RWPE2 (cell line): ENCODE measurements around the gene MTG1.

Source experiments
- ATAC-seq: fragments of 200-7000 bp; cut with Tn5 transposase; 3 replicates; pipeline ENCODE4 v1.9.1; 2021; ENCODE audit warnings: low read depth
- DNase-seq: peaks from one replicate; pipeline ENCODE4 v3.0.0-alpha.2; 2020; ENCODE audit warnings: low spot score
- H3K27ac ChIP-seq: fragments of 450-650 bp; 2 replicates; pipeline ENCODE4 v1.5.1; 2017; ENCODE audit warnings: mild to moderate bottlenecking; ENCODE audit not compliant: poor library complexity, severe bottlenecking
- H3K27me3 ChIP-seq: fragments of 250-450 bp; sonication (Bioruptor Pico); 2 replicates; pipeline ENCODE4 v1.5.1; 2021; ENCODE audit warnings: mild to moderate bottlenecking, moderate library complexity; ENCODE audit not compliant: insufficient read depth, poor library complexity, severe bottlenecking
- H3K36me3 ChIP-seq: fragments of 250-450 bp; sonication (Bioruptor Pico); 2 replicates; pipeline ENCODE4 v1.5.1; 2020; ENCODE audit warnings: low read depth, mild to moderate bottlenecking, moderate library complexity
- H3K4me1 ChIP-seq: fragments of 250-450 bp; sonication (Bioruptor Pico); 2 replicates; pipeline ENCODE4 v1.5.1; 2021; ENCODE audit warnings: mild to moderate bottlenecking, moderate library complexity; ENCODE audit not compliant: insufficient read depth, poor library complexity, severe bottlenecking
- H3K4me3 ChIP-seq: fragments of 250-450 bp; sonication (Bioruptor Pico); 2 replicates; pipeline ENCODE4 v1.5.1; 2021; ENCODE audit warnings: mild to moderate bottlenecking, moderate library complexity; ENCODE audit not compliant: severe bottlenecking
- H3K9me3 ChIP-seq: fragments of 250-450 bp; sonication (Bioruptor Pico); 2 replicates; pipeline ENCODE4 v1.5.1; 2021; ENCODE audit warnings: mild to moderate bottlenecking, moderate library complexity; ENCODE audit not compliant: severe bottlenecking
- TF ChIP-seq, protein P1 (sequence below): fragments of 450-650 bp; IDR thresholded peaks from one replicate; pipeline ENCODE4 v1.5.1; 2017; ENCODE audit warnings: mild to moderate bottlenecking, moderate library complexity; ENCODE audit not compliant: poor library complexity, severe bottlenecking

Gene MTG1

DNA sequence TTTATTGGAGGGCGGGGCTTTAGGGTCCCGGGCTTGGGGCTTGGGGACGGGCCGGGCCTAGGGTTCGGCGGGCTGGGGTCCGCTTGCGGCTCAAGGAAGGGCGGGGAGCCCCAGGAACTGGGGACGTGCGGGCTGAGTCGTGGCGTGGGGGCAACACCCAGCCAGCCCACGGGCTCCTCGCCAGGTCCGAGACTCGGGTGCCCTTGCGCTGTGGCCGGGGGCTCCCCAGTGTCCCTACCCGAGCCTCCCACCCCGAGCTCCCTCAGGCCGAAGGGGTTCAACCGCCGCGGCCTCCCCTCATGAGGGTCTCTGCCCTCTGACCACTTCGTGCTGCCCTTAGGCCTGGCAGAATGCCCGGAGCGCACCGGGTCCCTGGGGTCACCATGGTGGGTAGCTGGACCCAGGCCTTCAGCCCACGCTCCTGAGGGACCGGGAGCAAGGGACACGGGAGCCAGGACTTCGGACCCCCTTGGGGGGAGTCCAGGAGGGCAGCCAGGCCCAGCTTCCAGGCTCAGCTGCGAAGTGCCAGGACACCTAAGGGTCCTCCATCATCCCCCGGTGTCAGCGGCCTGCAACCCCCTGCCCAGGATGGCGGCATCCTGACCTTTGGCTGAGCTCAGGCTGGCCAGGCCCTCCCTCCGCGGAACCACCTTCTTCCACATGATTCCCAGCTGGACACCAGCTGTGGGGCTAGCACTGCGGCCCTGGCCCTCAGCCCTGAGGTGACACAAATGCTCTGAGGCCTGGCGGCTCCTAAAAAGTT, 35.6 kb upstream of the MTG1 start:
- DNase-seq (no peak), ATAC-seq (no peak)
- H3K36me3 ChIP-seq: peaks cover 17% of the 10 kb centered on the region; the same call in 1 of the 2 replicates
- no peaks in the 10 kb centered on the region for H3K27me3 ChIP-seq
- no peak overlapping the region for H3K27ac ChIP-seq
- no peaks in the 10 kb centered on the region for H3K4me1 ChIP-seq
- TF ChIP-seq, protein P1, sequence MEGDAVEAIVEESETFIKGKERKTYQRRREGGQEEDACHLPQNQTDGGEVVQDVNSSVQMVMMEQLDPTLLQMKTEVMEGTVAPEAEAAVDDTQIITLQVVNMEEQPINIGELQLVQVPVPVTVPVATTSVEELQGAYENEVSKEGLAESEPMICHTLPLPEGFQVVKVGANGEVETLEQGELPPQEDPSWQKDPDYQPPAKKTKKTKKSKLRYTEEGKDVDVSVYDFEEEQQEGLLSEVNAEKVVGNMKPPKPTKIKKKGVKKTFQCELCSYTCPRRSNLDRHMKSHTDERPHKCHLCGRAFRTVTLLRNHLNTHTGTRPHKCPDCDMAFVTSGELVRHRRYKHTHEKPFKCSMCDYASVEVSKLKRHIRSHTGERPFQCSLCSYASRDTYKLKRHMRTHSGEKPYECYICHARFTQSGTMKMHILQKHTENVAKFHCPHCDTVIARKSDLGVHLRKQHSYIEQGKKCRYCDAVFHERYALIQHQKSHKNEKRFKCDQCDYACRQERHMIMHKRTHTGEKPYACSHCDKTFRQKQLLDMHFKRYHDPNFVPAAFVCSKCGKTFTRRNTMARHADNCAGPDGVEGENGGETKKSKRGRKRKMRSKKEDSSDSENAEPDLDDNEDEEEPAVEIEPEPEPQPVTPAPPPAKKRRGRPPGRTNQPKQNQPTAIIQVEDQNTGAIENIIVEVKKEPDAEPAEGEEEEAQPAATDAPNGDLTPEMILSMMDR: no peak
- no peak overlapping the region for H3K4me3 ChIP-seq
- H3K9me3 ChIP-seq: no peaks in the 10 kb centered on the region

DNA sequence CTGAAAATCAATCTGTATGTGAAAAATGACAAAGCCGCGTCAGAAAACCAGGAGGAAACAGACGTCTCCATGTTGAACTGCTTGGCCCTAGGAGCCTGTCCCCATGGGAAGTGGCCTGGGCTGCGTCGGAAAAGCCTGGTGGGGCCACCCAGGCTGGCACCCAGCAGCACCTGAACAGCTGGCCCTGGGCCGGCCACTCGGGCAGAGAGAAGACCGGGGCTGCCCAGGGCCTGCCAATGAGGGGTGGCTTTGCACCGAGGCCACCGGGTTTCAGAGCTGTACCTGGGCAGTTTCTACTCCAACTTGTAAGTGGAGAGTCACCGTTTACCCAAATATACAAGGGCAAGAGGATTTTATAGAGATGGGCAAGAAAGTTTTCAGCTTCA, 35.0 kb upstream of the MTG1 start:
- Histone ChIP-seq H3K27me3 (no peaks in the 10 kb centered on the region), H3K9me3 (no peaks in the 10 kb centered on the region), H3K27ac (no peak overlapping the region), H3K36me3 (peaks cover 23% of the 10 kb centered on the region), H3K4me1 (no peaks in the 10 kb centered on the region), H3K4me3 (no peak overlapping the region)
- TF ChIP-seq, protein P1: no peak
- DNase-seq (no peak), ATAC-seq (no peak)

DNA sequence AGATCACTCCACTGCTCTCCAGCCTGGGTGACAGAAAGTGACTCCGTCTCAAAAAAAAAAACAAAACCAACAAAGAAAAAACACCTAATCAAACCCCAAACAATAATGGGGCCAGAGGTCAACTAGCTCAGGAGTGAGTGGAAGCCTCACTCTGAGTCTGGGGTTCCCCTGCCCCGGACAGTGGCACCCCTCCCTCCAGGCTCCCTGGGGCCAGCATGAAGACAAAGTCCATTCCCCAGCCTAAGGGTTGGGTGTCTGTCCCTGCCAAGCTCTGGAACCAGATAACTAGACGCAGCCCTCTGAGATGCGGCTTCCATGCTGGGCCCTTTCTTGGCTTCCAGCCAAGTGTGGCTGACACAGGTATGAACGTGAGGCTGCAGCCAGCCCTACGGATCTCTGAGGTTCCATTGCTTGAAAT, 34.4 kb upstream of the MTG1 start:
- no peak overlapping the region for H3K4me3 ChIP-seq
- no peaks in the 10 kb centered on the region for H3K4me1 ChIP-seq
- TF ChIP-seq, protein P1: no peak
- H3K36me3 ChIP-seq: peaks cover 29% of the 10 kb centered on the region
- DNase-seq (no peak), ATAC-seq (peak; percentile 12; the same call in 1 of the 3 replicates)
- H3K9me3 ChIP-seq: no peaks in the 10 kb centered on the region
- H3K27ac ChIP-seq: no peak overlapping the region
- no peaks in the 10 kb centered on the region for H3K27me3 ChIP-seq

DNA sequence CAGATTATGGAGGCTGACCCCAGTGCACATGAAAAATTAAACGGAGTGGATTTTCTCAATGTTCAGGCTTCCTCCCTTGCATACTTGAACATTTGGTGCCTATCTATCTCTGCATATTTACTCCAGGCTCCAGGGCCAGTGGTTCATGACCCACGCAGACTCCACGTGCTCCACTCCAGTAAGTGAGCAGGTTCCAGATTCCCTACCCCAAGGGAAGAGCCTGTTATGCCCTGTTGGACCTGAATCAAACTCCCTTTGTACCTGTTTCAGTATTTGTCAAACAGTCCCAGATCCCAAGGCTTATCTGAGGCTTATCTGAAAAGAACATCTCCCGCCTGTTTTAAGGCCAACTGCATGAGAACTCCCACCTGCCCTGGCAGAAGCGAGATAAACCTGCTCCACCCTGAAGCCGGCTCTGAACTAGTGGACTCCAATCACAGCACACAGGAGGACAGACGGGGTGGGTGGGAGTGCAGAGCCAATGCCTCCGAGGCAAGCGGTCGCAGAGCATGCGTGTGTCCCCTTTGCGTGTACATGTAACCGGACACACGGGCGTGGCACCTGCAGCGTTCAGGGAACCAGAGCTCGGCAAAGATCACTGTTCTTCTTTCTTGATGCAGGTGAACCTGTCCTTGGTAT, 33.9 kb upstream of the MTG1 start:
- Histone ChIP-seq H3K4me1 (no peaks in the 10 kb centered on the region), H3K9me3 (no peaks in the 10 kb centered on the region), H3K4me3 (no peak overlapping the region), H3K27me3 (no peaks in the 10 kb centered on the region), H3K27ac (no peak overlapping the region), H3K36me3 (peaks cover 32% of the 10 kb centered on the region)
- no peak for ATAC-seq
- TF ChIP-seq, protein P1: no peak
- no peak for DNase-seq

DNA sequence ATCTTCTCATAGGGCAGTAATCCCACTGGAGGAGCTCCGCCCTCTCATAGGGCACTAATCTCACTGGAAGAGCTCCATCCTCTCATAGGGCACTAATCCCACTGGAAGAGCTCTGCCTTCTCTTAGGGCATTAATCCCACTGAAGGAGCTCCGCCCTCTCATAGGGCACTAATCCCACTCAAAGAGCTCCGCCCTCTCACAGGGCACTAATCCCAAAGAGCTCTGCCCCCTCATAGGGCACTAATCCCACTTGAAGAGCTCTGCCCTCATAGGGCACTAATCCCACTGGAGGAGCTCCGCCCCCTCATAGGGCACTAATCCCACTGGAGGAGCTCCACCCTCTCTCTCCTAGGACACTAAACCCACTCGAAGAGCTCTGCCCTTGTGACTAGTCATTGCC, 32.7 kb upstream of the MTG1 start:
- no peak overlapping the region for H3K4me3 ChIP-seq
- DNase-seq (no peak), ATAC-seq (no peak)
- no peaks in the 10 kb centered on the region for H3K9me3 ChIP-seq
- H3K27me3 ChIP-seq: no peaks in the 10 kb centered on the region
- TF ChIP-seq, protein P1: no peak
- H3K4me1 ChIP-seq: no peaks in the 10 kb centered on the region
- peaks cover 32% of the 10 kb centered on the region for H3K36me3 ChIP-seq
- H3K27ac ChIP-seq: no peak overlapping the region
